CD14-positive monocyte (primary cell): ENCODE results near the gene PPP3CA. TPM values are rescaled to one million over a fixed set of nuclear protein-coding genes. Genes with fewer than 3 reads are reported as not detected.

Source experiments
- DNase-seq, 3 donors: peaks; one replicate each; pipeline ENCODE4 v3.0.0-alpha.2; 2011 to 2022
- H2AFZ ChIP-seq: 2 replicates; pipeline ENCODE4 v1.6.0; 2012; ENCODE audit warnings: mild to moderate bottlenecking, low read depth, low read length, inconsistent platforms; ENCODE audit not compliant: insufficient read depth, poor library complexity, severe bottlenecking
- H3K27ac ChIP-seq, 2 donors: 1 replicate in 1 of 2; 2 replicates in 1 of 2; pipeline ENCODE4 v1.5.1; 2012 to 2013; ENCODE audit warnings: low read length in 2 of 2, control low read depth in 1 of 2, inconsistent platforms in 1 of 2, low read depth in 1 of 2, mild to moderate bottlenecking in 1 of 2
- H3K27me3 ChIP-seq, 2 donors: one replicate each; pipeline versions ENCODE4 v1.6.0 to v1.6.1; 2011 to 2013; ENCODE audit warnings: low read length in 2 of 2; ENCODE audit not compliant: control insufficient read depth in 2 of 2, insufficient read depth in 2 of 2
- H3K36me3 ChIP-seq, 2 donors: replicated peaks in 1 of 2; 1 replicate in 1 of 2; 2 replicates in 1 of 2; pipeline versions ENCODE4 v1.5.1 to v1.6.1; 2012 to 2013; ENCODE audit warnings: low read length in 2 of 2, control low read depth in 1 of 2, inconsistent platforms in 1 of 2, mild to moderate bottlenecking in 1 of 2; ENCODE audit not compliant: insufficient read depth in 2 of 2, control insufficient read depth in 1 of 2
- H3K4me1 ChIP-seq, 2 donors: 1 replicate in 1 of 2; 2 replicates in 1 of 2; pipeline versions ENCODE4 v1.5.1 to v1.6.1; 2012 to 2013; ENCODE audit warnings: low read length in 2 of 2, control low read depth in 1 of 2, inconsistent platforms in 1 of 2, mild to moderate bottlenecking in 1 of 2, moderate library complexity in 1 of 2; ENCODE audit not compliant: insufficient read depth in 2 of 2, control insufficient read depth in 1 of 2
- H3K4me2 ChIP-seq: replicated peaks from 2 replicates; pipeline ENCODE3; 2012; ENCODE audit warnings: low read length, moderate library complexity, mild to moderate bottlenecking; ENCODE audit not compliant: poor library complexity, severe bottlenecking; ENCODE audit errors: extremely low read depth
- H3K4me3 ChIP-seq, 3 experiments: fragments of 200-600 bp in 1 of 3; sonication (generic) in 1 of 3; replicated peaks in 1 of 3; 1 replicate in 2 of 3; 2 replicates in 1 of 3; pipeline ENCODE4 v1.5.1; 2011 to 2013; ENCODE audit warnings: low read length in 3 of 3, mild to moderate bottlenecking in 3 of 3, control low read depth in 2 of 3, low read depth in 2 of 3, inconsistent platforms in 1 of 3, moderate library complexity in 1 of 3
- H3K79me2 ChIP-seq: 2 replicates; pipeline ENCODE4 v1.6.0; 2012; ENCODE audit warnings: mild to moderate bottlenecking, control low read depth, inconsistent platforms, low read length, moderate library complexity; ENCODE audit not compliant: insufficient read depth
- H3K9ac ChIP-seq: 2 replicates; pipeline ENCODE4 v1.6.0; 2017; ENCODE audit warnings: low read length, mild to moderate bottlenecking; ENCODE audit not compliant: insufficient read depth, poor library complexity, severe bottlenecking
- H3K9me3 ChIP-seq, 2 donors: replicated peaks in 1 of 2; 1 replicate in 1 of 2; 2 replicates in 1 of 2; pipeline versions ENCODE4 v1.5.1 to v1.6.1; 2012 to 2013; ENCODE audit warnings: low read length in 2 of 2, control low read depth in 1 of 2; ENCODE audit not compliant: control insufficient read depth in 1 of 2, insufficient read depth in 1 of 2
- H4K20me1 ChIP-seq: 2 replicates; pipeline ENCODE4 v1.6.0; 2012; ENCODE audit warnings: mild to moderate bottlenecking, low read length, control low read depth, moderate library complexity; ENCODE audit not compliant: insufficient read depth
- H3K27ac Mint-ChIP-seq, 7 donors: one replicate each; pipeline ENCODE4 v1.8.0; 2020; ENCODE audit warnings: mild to moderate bottlenecking in 7 of 7, mixed read lengths in 7 of 7, moderate library complexity in 6 of 7, inconsistent platforms in 2 of 7
- H3K27me3 Mint-ChIP-seq, 3 donors: one replicate each; pipeline ENCODE4 v1.8.0; 2021 to 2022; ENCODE audit warnings: low read depth in 3 of 3, mild to moderate bottlenecking in 3 of 3, mixed read lengths in 3 of 3, moderate library complexity in 3 of 3, inconsistent platforms in 1 of 3
- H3K36me3 Mint-ChIP-seq, 2 donors: one replicate each; pipeline ENCODE4 v1.8.0; 2020; ENCODE audit warnings: mixed read lengths in 2 of 2, inconsistent platforms in 1 of 2, mild to moderate bottlenecking in 1 of 2
- H3K4me1 Mint-ChIP-seq: one replicate; pipeline ENCODE4 v1.8.0; 2020; ENCODE audit warnings: mild to moderate bottlenecking, mixed read lengths
- H3K4me3 Mint-ChIP-seq, 2 donors: one replicate each; pipeline ENCODE4 v1.8.0; 2020; ENCODE audit warnings: mild to moderate bottlenecking in 2 of 2, mixed read lengths in 2 of 2, moderate library complexity in 1 of 2
- H3K9me3 Mint-ChIP-seq, 7 donors: one replicate each; pipeline ENCODE4 v1.8.0; 2020 to 2022; ENCODE audit warnings: mixed read lengths in 7 of 7, mild to moderate bottlenecking in 6 of 7, moderate library complexity in 6 of 7, inconsistent platforms in 2 of 7
- CTCF ChIP-seq: fragments of 200-600 bp; IDR thresholded peaks from one replicate; pipeline ENCODE4 v1.8.0; 2022; ENCODE audit warnings: antibody characterized with exemption, mild to moderate bottlenecking
- WGBS: methylation state at CpG from one replicate; pipeline ENCODE4 v1.1.5; 2013; ENCODE audit warnings: missing lambda C conversion rate; ENCODE audit not compliant: insufficient coverage; 5-methylcytosine and 5-hydroxymethylcytosine counted together
- intact Hi-C, 2 donors: fragments of 100-400 bp; cut with micrococcal nuclease; formaldehyde crosslinking; loops; one replicate each; pipeline versions ENCODE4 v1.15.0 to v1.15.1; 2023
- polyA plus RNA-seq, 3 donors: library from polyadenylated mRNA; depleted of rRNA in 1 of 3; unstranded in 2 of 3; stranded (reverse) in 1 of 3; fragments of 300-500 nt in 2 of 3; fragments of >200 nt in 1 of 3; fragmentation: Illumina TruSeq in 2 of 3; gene quantifications; 1 replicate in 2 of 3; 2 replicates in 1 of 3; pipeline ENCODE4 v1.2.3, GENCODE V29; 2012 to 2021

PPP3CA gene
- polyA plus RNA-seq, 3 donors = 5.1 to 9.7 (median 8.9) TPM

DNA sequence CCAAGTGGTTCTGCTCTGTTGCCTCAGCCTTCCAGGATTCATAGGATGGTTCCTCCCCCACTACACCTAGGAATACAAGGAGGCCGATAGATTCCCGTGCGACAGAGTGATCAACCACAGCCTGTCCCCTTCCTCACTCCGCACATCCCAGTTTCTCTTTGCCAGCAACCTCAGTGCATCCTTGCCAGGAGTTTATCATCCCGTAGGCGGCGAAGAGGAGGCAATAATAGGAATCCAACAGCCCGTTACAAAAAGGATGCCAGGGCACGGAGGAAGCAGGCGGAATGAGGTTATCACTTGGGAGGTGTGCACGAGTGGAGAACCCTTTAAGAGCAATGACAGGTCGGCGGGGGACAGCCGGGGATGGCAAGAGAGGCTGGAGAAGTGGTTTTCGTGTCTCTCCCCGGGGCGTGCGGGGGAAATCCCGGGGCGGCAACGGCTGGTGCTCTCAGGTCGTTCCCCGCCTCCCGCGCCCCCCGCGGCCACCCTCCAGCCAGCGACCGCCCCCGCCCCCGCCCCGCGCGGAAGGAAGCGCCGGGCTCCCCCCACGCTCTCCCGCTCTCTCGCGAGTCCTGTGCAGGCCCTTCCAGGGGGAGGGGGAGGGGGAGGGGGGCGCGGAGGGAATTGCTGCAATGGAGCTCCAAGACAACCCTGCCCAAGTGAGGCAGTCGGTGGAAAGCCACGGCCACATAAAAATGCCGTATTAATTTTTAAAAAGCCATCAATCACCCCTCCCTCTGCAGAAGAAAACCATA, 1.6 kb downstream of the PPP3CA start:
- H3K9me3 Mint-ChIP-seq = peaks cover 0 to 2% (median 0%) of the 10 kb centered on the region in 7 donors
- H2AFZ ChIP-seq = peak overlapping the region; percentile 95
- H3K79me2 ChIP-seq = peaks cover 64% of the 10 kb centered on the region
- H3K27ac Mint-ChIP-seq = peak overlapping the region; percentile 83 to 96 (median 92)
- H3K27ac ChIP-seq = peak overlapping the region; percentile 27 to 90
- WGBS = 1% methylated on average over 20 of the region's 45 CpGs
- H4K20me1 ChIP-seq = peaks cover 54% of the 10 kb centered on the region
- H3K36me3 ChIP-seq = peaks cover 0 to 5% of the 10 kb centered on the region in 2 donors
- no peaks in the 10 kb centered on the region for H3K9me3 ChIP-seq
- peaks cover 0 to 6% of the 10 kb centered on the region in 2 donors for H3K27me3 ChIP-seq
- peaks cover 23 to 33% of the 10 kb centered on the region in 2 donors for H3K4me1 ChIP-seq
- peaks cover 0 to 7% of the 10 kb centered on the region in 2 donors for H3K36me3 Mint-ChIP-seq
- intact Hi-C loops = loop anchor here (10.0 kb wide), 3 partner anchors 61 to 249 kb away; no protein-coding TSS in a partner anchor
- H3K4me3 Mint-ChIP-seq = peak overlapping the region; percentile 97 to 98
- H3K9ac ChIP-seq = peak overlapping the region; percentile 83
- TF ChIP-seq CTCF = no peak
- DNase-seq = peak in 1 of 3 donors; percentile 40
- H3K4me1 Mint-ChIP-seq = peaks cover 44% of the 10 kb centered on the region
- H3K27me3 Mint-ChIP-seq = peaks cover 0 to 7% (median 6%) of the 10 kb centered on the region in 3 donors
- peak overlapping the region; percentile 98 for H3K4me2 ChIP-seq
- H3K4me3 ChIP-seq = peak overlapping the region; percentile 57 to 97 (median 96)

- H3K4me3 Mint-ChIP-seq = peak overlapping the region; percentile 97 to 98
- peaks cover 23 to 33% of the 10 kb centered on the region in 2 donors for H3K4me1 ChIP-seq
- H3K4me3 ChIP-seq = peak overlapping the region; percentile 57 to 97 (median 96)
- H3K79me2 ChIP-seq = peaks cover 70% of the 10 kb centered on the region
- H3K9ac ChIP-seq = peak overlapping the region; percentile 83
- H2AFZ ChIP-seq = peak overlapping the region; percentile 95
- H3K27ac Mint-ChIP-seq = peak overlapping the region in 6 of 7 donors; percentile 2 to 91 (median 87)
- no peaks in the 10 kb centered on the region for H3K9me3 ChIP-seq
- H3K36me3 Mint-ChIP-seq = peaks cover 0 to 7% of the 10 kb centered on the region in 2 donors
- H4K20me1 ChIP-seq = peaks cover 60% of the 10 kb centered on the region
- peaks cover 0 to 6% of the 10 kb centered on the region in 2 donors for H3K27me3 ChIP-seq
- peak overlapping the region; percentile 98 for H3K4me2 ChIP-seq
- intact Hi-C loops = loop anchor here (10.0 kb wide), 3 partner anchors 60 to 250 kb away; no protein-coding TSS in a partner anchor
- H3K36me3 ChIP-seq = peaks cover 0 to 5% of the 10 kb centered on the region in 2 donors
- WGBS = 6% methylated on average over 1 of the region's 3 CpGs
- peaks cover 46% of the 10 kb centered on the region for H3K4me1 Mint-ChIP-seq
- H3K27ac ChIP-seq = peak overlapping the region in 1 of 2 donors; percentile 90
- H3K9me3 Mint-ChIP-seq = peaks cover 0 to 2% (median 0%) of the 10 kb centered on the region in 7 donors
- no peak for TF ChIP-seq CTCF
- H3K27me3 Mint-ChIP-seq = peaks cover 0 to 6% (median 3%) of the 10 kb centered on the region in 3 donors
- DNase-seq = peak in 2 of 3 donors; percentile 4 to 10
Measured at GRCh38 chr4:101345271-101345595, 2.1 kb downstream of the PPP3CA start.
